ENCODE measurements around the gene ZNRF2.
"Not testable (repeated sequence)": the region's sequence is repeated elsewhere in the genome, so short reads cannot be mapped to it uniquely, and the experiment has no call there.

Gene ZNRF2

DNA sequence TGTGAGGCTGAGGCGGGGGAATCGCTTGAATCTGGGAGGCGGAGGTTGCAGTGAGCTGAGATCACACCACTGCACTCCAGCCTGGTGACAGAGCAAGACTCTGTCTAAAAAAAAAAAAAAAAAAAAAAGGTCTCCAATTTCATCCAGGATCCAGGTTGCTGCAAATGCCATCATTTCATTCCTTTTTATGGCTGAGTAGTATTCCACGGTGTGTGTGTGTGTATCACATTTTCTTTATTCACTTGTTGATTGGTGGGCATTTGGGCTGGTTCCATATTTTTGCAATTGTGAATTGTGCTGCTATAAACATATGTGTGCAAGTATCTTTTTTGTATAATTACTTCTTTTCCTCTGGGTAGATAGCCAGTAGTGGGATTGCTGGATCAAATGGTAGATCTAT lies 19.2 kb upstream of the ZNRF2 start:
- not testable (repeated sequence) for H3K27me3 ChIP-seq (ENCODE audit: control insufficient read depth, insufficient read depth, low read length); H3K9me3 ChIP-seq (ENCODE audit: control insufficient read depth, insufficient read depth, low read length); H3K9ac ChIP-seq (ENCODE audit: low read depth, low read length); H3K36me3 ChIP-seq (ENCODE audit: control insufficient read depth, insufficient read depth, low read length); H3K4me3 ChIP-seq (ENCODE audit: low read depth, low read length); H3K4me1 ChIP-seq (ENCODE audit: control insufficient read depth, insufficient read depth, low read length)

DNA sequence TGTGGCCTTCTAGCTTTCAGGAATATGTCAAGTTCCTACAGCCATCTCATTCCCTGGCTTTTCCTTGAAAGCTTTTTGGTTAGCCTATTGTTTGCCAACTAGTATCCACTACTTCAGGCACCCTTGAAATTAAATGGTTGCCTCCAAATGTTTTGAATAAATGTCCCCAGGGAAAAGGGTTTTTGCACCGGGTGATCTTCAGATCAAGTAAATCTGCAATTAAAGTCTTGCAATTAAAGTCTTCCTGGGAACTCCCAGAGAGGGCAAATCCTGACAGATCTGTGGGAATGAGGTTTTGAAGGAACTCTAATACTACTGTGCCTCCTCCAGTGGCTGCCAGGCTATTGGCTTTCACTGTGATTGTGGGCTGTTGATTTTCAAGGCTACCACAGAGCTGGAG lies 17.7 kb upstream of the ZNRF2 start:
- peaks cover 7% of the 10 kb centered on the region for H3K4me1 ChIP-seq (ENCODE audit: control insufficient read depth, insufficient read depth, low read length)
- no peak overlapping the region for H3K4me3 ChIP-seq (ENCODE audit: low read depth, low read length)
- no peaks in the 10 kb centered on the region for H3K9me3 ChIP-seq (ENCODE audit: control insufficient read depth, insufficient read depth, low read length)
- no peaks in the 10 kb centered on the region for H3K27me3 ChIP-seq (ENCODE audit: control insufficient read depth, insufficient read depth, low read length)
- H3K36me3 ChIP-seq (ENCODE audit: control insufficient read depth, insufficient read depth, low read length) = no peaks in the 10 kb centered on the region
- H3K9ac ChIP-seq (ENCODE audit: low read depth, low read length) = no peak overlapping the region

DNA sequence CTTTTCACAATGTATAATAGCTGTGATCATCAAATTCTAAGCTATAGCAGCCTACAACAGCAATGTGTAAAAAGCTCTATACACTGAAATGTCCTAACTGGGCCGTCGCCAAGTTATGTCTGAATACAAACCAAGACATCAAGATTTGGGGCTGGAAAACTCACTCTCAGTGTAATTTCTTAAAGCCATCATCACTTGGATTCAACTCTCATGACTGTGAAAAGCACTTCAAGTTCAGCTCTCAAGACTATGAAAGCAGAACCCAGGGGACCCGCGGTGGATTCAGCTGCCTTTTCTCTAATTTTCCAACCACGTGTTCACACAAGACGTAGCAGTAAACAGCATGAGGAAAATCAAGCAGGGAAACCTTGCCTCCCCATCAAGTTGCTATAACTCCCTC lies 15.8 kb upstream of the ZNRF2 start:
- no peak overlapping the region for H3K4me3 ChIP-seq (ENCODE audit: low read depth, low read length)
- peaks cover 7% of the 10 kb centered on the region for H3K4me1 ChIP-seq (ENCODE audit: control insufficient read depth, insufficient read depth, low read length)
- no peak overlapping the region for H3K9ac ChIP-seq (ENCODE audit: low read depth, low read length)
- H3K36me3 ChIP-seq (ENCODE audit: control insufficient read depth, insufficient read depth, low read length) = no peaks in the 10 kb centered on the region
- H3K27me3 ChIP-seq (ENCODE audit: control insufficient read depth, insufficient read depth, low read length) = no peaks in the 10 kb centered on the region
- no peaks in the 10 kb centered on the region for H3K9me3 ChIP-seq (ENCODE audit: control insufficient read depth, insufficient read depth, low read length)

DNA sequence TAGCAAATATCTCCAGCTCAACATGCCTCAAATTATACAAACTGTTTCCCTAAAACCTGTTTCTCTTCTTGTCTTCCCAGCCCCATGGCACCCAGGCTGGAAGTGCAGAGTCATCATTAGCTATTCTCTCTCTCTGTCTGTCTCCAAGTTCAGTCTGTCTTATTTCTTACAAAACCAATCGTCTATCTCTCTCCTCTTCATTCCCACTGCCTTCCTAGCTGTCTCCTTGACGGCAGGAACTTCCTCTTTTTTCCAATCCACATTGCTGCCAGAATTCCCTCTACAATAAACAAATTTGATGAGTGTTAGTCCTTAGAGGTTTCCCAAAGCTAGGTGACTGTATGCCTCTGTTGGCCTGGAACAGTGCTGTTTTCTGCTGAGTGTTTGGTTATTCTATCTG lies 14.9 kb upstream of the ZNRF2 start:
- Histone ChIP-seq H3K36me3 (ENCODE audit: control insufficient read depth, insufficient read depth, low read length) (no peaks in the 10 kb centered on the region), H3K27me3 (ENCODE audit: control insufficient read depth, insufficient read depth, low read length) (no peaks in the 10 kb centered on the region), H3K4me3 (ENCODE audit: low read depth, low read length) (no peak overlapping the region), H3K9ac (ENCODE audit: low read depth, low read length) (no peak overlapping the region), H3K9me3 (ENCODE audit: control insufficient read depth, insufficient read depth, low read length) (no peaks in the 10 kb centered on the region), H3K4me1 (ENCODE audit: control insufficient read depth, insufficient read depth, low read length) (peaks cover 7% of the 10 kb centered on the region)

DNA sequence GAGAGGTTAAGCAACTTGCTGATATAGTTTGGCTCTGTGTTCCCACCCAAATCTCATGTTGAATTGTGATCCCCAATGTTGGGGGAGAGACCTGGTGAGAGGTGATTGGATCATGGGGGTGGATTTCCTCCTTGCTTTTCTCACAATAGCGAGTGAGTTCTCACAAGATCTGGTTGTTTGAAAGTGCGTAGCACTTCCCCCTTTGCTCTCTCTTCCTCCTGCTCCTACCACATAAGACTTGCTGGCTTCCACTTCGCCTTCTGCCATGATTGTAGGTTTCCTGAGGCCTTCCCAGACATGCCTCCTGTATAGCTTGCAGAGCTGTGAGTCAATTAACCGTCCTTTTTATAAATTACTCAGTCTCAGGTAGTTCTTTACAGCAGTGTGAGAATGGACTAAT lies 13.5 kb upstream of the ZNRF2 start:
- Histone ChIP-seq H3K4me3 (ENCODE audit: low read depth, low read length) (no peak overlapping the region), H3K4me1 (ENCODE audit: control insufficient read depth, insufficient read depth, low read length) (peaks cover 7% of the 10 kb centered on the region), H3K27me3 (ENCODE audit: control insufficient read depth, insufficient read depth, low read length) (no peaks in the 10 kb centered on the region), H3K36me3 (ENCODE audit: control insufficient read depth, insufficient read depth, low read length) (no peaks in the 10 kb centered on the region), H3K9me3 (ENCODE audit: control insufficient read depth, insufficient read depth, low read length) (no peaks in the 10 kb centered on the region), H3K9ac (ENCODE audit: low read depth, low read length) (no peak overlapping the region)

DNA sequence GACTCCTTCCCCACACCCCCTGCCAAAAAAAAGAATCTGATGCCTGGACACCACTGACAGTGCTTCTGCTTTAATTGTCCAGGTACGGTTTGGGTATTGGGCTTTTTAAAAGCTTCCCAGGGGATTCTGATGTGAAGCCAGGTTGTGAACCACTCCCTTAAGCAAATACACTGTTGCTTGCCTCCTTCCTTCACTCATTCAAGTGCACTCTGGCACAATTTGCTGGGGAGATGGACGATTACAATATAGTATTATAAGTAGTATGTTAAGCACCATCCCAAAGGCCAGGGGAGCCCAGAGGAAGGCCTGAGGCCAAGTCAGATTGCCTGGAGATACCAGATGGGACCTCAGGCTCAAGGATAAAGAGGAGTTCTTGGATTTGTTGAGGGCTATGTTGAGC lies 12.3 kb upstream of the ZNRF2 start:
- Histone ChIP-seq H3K9ac (ENCODE audit: low read depth, low read length) (no peak overlapping the region), H3K27me3 (ENCODE audit: control insufficient read depth, insufficient read depth, low read length) (no peaks in the 10 kb centered on the region), H3K4me1 (ENCODE audit: control insufficient read depth, insufficient read depth, low read length) (peaks cover 7% of the 10 kb centered on the region), H3K9me3 (ENCODE audit: control insufficient read depth, insufficient read depth, low read length) (no peaks in the 10 kb centered on the region), H3K4me3 (ENCODE audit: low read depth, low read length) (no peak overlapping the region), H3K36me3 (ENCODE audit: control insufficient read depth, insufficient read depth, low read length) (no peaks in the 10 kb centered on the region)

DNA sequence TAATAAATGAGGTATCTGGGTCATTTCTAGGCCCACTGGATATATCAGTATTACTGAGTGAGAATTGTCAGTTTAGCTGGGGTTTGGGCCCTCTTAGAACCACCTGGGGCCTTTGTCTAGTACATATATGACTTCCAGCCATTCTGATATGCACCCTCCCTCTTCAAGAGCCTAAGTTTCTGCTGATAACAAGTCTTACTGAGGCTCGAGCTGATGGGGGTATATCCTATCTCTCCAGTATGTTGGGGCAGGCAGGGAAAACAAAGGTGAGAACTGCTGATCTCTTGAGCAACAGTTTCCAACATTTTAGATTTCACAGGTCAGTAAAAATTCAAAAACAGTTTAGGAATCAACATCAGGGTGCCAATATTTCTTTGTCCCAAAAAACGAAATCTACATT lies 10.8 kb upstream of the ZNRF2 start:
- H3K36me3 ChIP-seq (ENCODE audit: control insufficient read depth, insufficient read depth, low read length) = no peaks in the 10 kb centered on the region
- no peak overlapping the region for H3K4me3 ChIP-seq (ENCODE audit: low read depth, low read length)
- no peak overlapping the region for H3K9ac ChIP-seq (ENCODE audit: low read depth, low read length)
- H3K27me3 ChIP-seq (ENCODE audit: control insufficient read depth, insufficient read depth, low read length) = no peaks in the 10 kb centered on the region
- no peaks in the 10 kb centered on the region for H3K9me3 ChIP-seq (ENCODE audit: control insufficient read depth, insufficient read depth, low read length)
- H3K4me1 ChIP-seq (ENCODE audit: control insufficient read depth, insufficient read depth, low read length) = peaks cover 7% of the 10 kb centered on the region

DNA sequence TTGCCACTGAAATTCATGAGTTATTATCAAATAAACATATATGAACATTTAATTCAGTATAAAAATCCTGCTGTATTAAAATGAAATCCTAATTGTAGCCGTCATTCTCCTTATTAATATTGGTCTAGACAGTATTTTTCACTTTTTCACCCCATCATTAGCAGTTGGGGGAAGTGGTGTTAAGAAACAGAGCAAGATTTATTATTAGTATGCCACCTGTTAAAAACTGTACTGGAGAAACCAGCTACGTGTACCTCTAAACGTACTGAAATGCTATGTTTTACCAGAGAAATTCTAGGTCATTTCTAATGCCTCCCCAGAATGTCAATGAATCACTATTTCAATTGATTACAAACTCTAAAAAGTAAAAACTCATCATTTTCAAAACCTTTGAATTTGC lies 9.8 kb upstream of the ZNRF2 start:
- Histone ChIP-seq H3K36me3 (ENCODE audit: control insufficient read depth, insufficient read depth, low read length) (no peaks in the 10 kb centered on the region), H3K27me3 (ENCODE audit: control insufficient read depth, insufficient read depth, low read length) (no peaks in the 10 kb centered on the region), H3K9ac (ENCODE audit: low read depth, low read length) (no peak overlapping the region), H3K4me3 (ENCODE audit: low read depth, low read length) (no peak overlapping the region), H3K4me1 (ENCODE audit: control insufficient read depth, insufficient read depth, low read length) (peaks cover 2% of the 10 kb centered on the region), H3K9me3 (ENCODE audit: control insufficient read depth, insufficient read depth, low read length) (no peaks in the 10 kb centered on the region)

DNA sequence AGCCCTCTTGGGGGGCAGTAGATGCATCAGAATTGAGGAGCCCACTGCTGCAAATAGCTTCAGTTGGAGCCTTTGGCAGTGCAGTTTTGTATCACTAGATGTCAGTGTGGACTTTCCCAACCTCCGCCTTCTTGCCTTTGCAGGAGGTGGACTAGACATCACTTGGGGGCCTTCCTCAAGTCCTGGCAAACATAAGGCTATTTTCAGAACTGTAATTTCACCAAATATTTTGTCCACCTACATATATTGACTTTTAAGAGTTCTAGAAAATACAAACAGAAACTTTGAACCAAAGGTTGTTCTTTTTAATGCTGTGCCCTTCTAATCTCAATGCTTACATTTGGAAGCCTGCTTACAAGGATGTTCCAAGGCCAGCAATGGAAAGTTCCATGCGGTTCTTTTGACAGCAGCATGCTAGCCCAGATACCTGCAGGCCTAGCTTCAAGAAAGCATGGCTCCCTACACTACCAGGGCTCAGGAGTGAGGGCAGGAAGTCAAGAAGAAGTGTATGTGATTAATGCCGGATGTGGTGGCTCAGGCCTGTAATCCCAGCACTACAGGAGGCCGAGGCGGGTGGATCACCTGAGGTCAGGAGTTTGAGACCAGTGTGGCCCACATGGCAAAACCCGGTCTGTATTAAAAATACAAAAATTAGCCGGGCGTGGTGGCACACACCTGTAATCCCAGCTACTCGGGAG lies 8.0 kb upstream of the ZNRF2 start:
- Histone ChIP-seq H3K9me3 (ENCODE audit: control insufficient read depth, insufficient read depth, low read length) (no peaks in the 10 kb centered on the region), H3K9ac (ENCODE audit: low read depth, low read length) (no peak overlapping the region), H3K4me3 (ENCODE audit: low read depth, low read length) (no peak overlapping the region), H3K4me1 (ENCODE audit: control insufficient read depth, insufficient read depth, low read length) (peaks cover 6% of the 10 kb centered on the region), H3K27me3 (ENCODE audit: control insufficient read depth, insufficient read depth, low read length) (no peaks in the 10 kb centered on the region), H3K36me3 (ENCODE audit: control insufficient read depth, insufficient read depth, low read length) (no peaks in the 10 kb centered on the region)

DNA sequence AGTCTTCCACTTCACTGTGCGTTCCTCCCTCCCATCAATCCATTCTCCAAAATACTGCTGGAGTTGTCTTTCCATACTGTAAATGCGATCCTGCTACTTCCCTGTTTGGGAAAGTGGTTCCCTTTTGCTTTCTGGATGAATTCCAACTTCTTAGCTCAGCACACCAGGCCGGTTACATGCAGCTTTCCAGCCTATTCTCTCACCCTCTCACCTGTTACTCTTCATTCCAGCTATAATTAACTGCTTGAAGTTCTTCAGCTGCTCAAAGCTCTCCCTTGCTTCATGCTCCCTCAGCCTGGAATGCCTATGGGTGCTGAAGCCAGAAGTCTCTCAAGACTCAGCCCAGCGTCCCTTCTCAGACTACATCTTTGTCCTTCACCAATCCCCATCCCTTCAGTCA lies 6.0 kb upstream of the ZNRF2 start:
- Histone ChIP-seq H3K9ac (ENCODE audit: low read depth, low read length) (no peak overlapping the region), H3K4me3 (ENCODE audit: low read depth, low read length) (no peak overlapping the region), H3K4me1 (ENCODE audit: control insufficient read depth, insufficient read depth, low read length) (peaks cover 12% of the 10 kb centered on the region)

DNA sequence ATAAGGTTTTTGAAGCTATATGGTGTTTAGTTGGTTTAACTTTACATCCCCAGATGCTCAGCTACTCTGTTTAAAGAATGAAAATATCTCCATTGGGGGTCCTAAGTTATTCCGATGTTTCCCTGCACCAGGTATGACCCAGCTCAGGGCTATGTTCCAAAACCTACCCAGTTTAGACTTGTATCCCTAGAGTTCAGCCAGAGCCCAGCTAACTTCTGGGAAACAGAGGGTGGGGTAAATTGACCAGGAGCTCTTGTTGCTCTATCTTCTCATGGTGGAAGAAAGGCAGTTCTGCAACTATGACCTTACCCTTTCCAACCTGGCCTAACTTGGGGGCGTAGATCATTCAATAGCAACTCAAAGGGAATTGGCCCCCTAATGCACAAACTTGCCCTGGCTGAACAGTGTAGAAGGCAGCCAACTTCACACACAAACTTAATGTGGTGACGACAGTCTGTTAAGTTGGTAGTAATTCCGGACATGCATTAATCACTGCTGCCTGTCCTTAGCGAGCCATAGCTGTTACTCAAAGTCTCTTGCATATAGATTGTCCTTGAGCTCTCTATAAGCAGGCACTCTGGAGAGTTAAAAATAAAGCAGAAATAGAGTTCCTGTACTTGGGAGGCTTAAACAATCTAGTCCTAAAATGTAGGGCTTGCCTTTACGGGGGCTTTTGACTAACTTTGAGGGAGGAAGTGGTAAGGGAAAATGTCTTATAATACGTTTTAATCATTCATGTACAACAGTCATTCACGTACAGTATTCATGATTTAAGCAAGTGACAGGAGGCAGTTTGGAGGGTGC lies 5.3 kb upstream of the ZNRF2 start:
- Histone ChIP-seq H3K4me3 (ENCODE audit: low read depth, low read length) (no peak overlapping the region), H3K4me1 (ENCODE audit: control insufficient read depth, insufficient read depth, low read length) (peaks cover 14% of the 10 kb centered on the region), H3K36me3 (ENCODE audit: control insufficient read depth, insufficient read depth, low read length) (no peaks in the 10 kb centered on the region), H3K27me3 (ENCODE audit: control insufficient read depth, insufficient read depth, low read length) (no peaks in the 10 kb centered on the region), H3K9ac (ENCODE audit: low read depth, low read length) (no peak overlapping the region), H3K9me3 (ENCODE audit: control insufficient read depth, insufficient read depth, low read length) (no peaks in the 10 kb centered on the region)

More for the DNA sequence above, 6.0 kb upstream of the ZNRF2 start:
- Histone ChIP-seq H3K27me3 (ENCODE audit: control insufficient read depth, insufficient read depth, low read length) (no peaks in the 10 kb centered on the region), H3K36me3 (ENCODE audit: control insufficient read depth, insufficient read depth, low read length) (no peaks in the 10 kb centered on the region), H3K9me3 (ENCODE audit: control insufficient read depth, insufficient read depth, low read length) (no peaks in the 10 kb centered on the region)

DNA sequence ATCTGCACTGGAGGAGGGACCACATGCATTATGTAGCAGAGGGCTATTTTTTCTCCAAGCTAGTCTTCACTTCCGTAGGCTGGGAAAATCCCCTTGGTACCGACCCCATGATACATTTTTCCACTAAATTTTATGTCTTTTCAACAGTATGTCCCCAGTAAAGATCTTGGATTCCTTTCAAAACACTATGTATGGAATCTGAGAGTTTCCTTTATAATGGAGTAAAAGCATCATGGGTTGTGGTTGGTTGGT lies 4.8 kb upstream of the ZNRF2 start:
- no peak overlapping the region for H3K9ac ChIP-seq (ENCODE audit: low read depth, low read length)
- H3K36me3 ChIP-seq (ENCODE audit: control insufficient read depth, insufficient read depth, low read length) = no peaks in the 10 kb centered on the region
- no peak overlapping the region for H3K4me3 ChIP-seq (ENCODE audit: low read depth, low read length)
- peaks cover 14% of the 10 kb centered on the region for H3K4me1 ChIP-seq (ENCODE audit: control insufficient read depth, insufficient read depth, low read length)
- H3K27me3 ChIP-seq (ENCODE audit: control insufficient read depth, insufficient read depth, low read length) = no peaks in the 10 kb centered on the region
- H3K9me3 ChIP-seq (ENCODE audit: control insufficient read depth, insufficient read depth, low read length) = no peaks in the 10 kb centered on the region

All from iPS-15b (cell line).